T-cell (primary cell): ENCODE results near the gene KRT35. TPM values are rescaled to one million over a fixed set of nuclear protein-coding genes. Genes with fewer than 3 reads are reported as not detected.

ENCODE experiments used
- ATAC-seq, 4 experiments: fragments of 200-7000 bp in 3 of 4; fragments of 150-1000 bp in 1 of 4; cut with Tn5 transposase; replicated peaks in 1 of 4; 1 replicate in 3 of 4; 2 replicates in 1 of 4; pipeline ENCODE4 v1.10.0; 2021; ENCODE audit warnings: moderate library complexity in 3 of 4, mild to moderate bottlenecking in 2 of 4, moderate number of reproducible peaks in 1 of 4
- CTCF ChIA-PET, 2 donors: fragments of 300-600 bp; sonication (Branson Sonifier 250); formaldehyde crosslinking; loops; one replicate each; lab custom pipeline; 2022; ENCODE audit warnings: antibody characterized with exemption in 2 of 2; lab: Charles Lee
- POLR2A ChIA-PET, 2 donors: fragments of 300-600 bp; sonication (Branson Sonifier 250); formaldehyde crosslinking; loops; one replicate each; lab custom pipeline; 2022; ENCODE audit warnings: antibody characterized with exemption in 2 of 2; lab: Charles Lee
- DNase-seq, 35 experiments: peaks; one replicate each; pipeline versions ENCODE4 v3.0.0 to v3.0.0-alpha.2; 2013 to 2023
- H3K27ac ChIP-seq: one replicate; pipeline ENCODE4 v1.5.1; 2013; ENCODE audit warnings: low read length
- H3K27me3 ChIP-seq, 2 experiments: replicated peaks in 1 of 2; 1 replicate in 1 of 2; 2 replicates in 1 of 2; pipeline versions ENCODE4 v1.6.1 to v1.7.0; 2013; ENCODE audit warnings: low read length in 1 of 2, mixed read lengths in 1 of 2; ENCODE audit not compliant: control insufficient read depth in 2 of 2, insufficient read depth in 2 of 2; ENCODE audit errors: extremely low read depth in 1 of 2
- H3K36me3 ChIP-seq, 2 donors: 1 replicate in 1 of 2; 2 replicates in 1 of 2; pipeline versions ENCODE4 v1.6.1 to v1.7.0; 2013; ENCODE audit warnings: low read length in 1 of 2; ENCODE audit not compliant: control insufficient read depth in 2 of 2, insufficient read depth in 1 of 2; ENCODE audit errors: extremely low read depth in 1 of 2
- H3K4me1 ChIP-seq, 2 experiments: 1 replicate in 1 of 2; 2 replicates in 1 of 2; pipeline versions ENCODE4 v1.6.1 to v1.7.0; 2013; ENCODE audit warnings: low read length in 2 of 2, mixed read lengths in 1 of 2; ENCODE audit not compliant: insufficient read depth in 2 of 2, control insufficient read depth in 1 of 2; ENCODE audit errors: extremely low read depth in 1 of 2
- H3K4me3 ChIP-seq, 2 donors: 1 replicate in 1 of 2; 2 replicates in 1 of 2; pipeline versions ENCODE4 v1.5.1 to v1.7.0; 2013; ENCODE audit warnings: mild to moderate bottlenecking in 2 of 2, low read length in 1 of 2, moderate library complexity in 1 of 2; ENCODE audit not compliant: control insufficient read depth in 1 of 2; ENCODE audit errors: extremely low read depth in 1 of 2
- H3K9me3 ChIP-seq: 2 replicates; pipeline ENCODE4 v1.7.0; 2013
- H3K27ac Mint-ChIP-seq, 2 donors: one replicate each; pipeline ENCODE4 v1.8.0; 2020 to 2021; ENCODE audit warnings: mild to moderate bottlenecking in 2 of 2, mixed read lengths in 2 of 2
- H3K27me3 Mint-ChIP-seq, 2 donors: one replicate each; pipeline ENCODE4 v1.8.0; 2021 to 2022; ENCODE audit warnings: mixed read lengths in 2 of 2
- H3K36me3 Mint-ChIP-seq: one replicate; pipeline ENCODE4 v1.8.0; 2021; ENCODE audit warnings: mixed read lengths
- H3K4me1 Mint-ChIP-seq, 3 donors: one replicate each; pipeline ENCODE4 v1.8.0; 2020 to 2022; ENCODE audit warnings: mixed read lengths in 3 of 3, mild to moderate bottlenecking in 1 of 3
- H3K4me3 Mint-ChIP-seq, 3 donors: one replicate each; pipeline ENCODE4 v1.8.0; 2020 to 2022; ENCODE audit warnings: mild to moderate bottlenecking in 3 of 3, mixed read lengths in 3 of 3, moderate library complexity in 3 of 3
- H3K9me3 Mint-ChIP-seq, 3 donors: one replicate each; pipeline ENCODE4 v1.8.0; 2020 to 2022; ENCODE audit warnings: mixed read lengths in 3 of 3
- WGBS: methylation state at CpG from one replicate; pipeline ENCODE4 v1.1.5; 2013; ENCODE audit warnings: missing lambda C conversion rate; ENCODE audit not compliant: insufficient coverage; 5-methylcytosine and 5-hydroxymethylcytosine counted together
- total RNA-seq, 35 experiments: library from RNA in 6 of 35; stranded (reverse) in 6 of 35; fragments of 120-200 nt in 1 of 35; gene quantifications; one replicate each; pipeline versions ENCODE4 v1.2.1 to v1.2.4 and lab custom pipeline; 2013 to 2026

KRT35 gene
- total RNA-seq, 5 donors from 2014 or later (not counting 1 experiment from before 2014, with no cell fraction given): not detected

DNA sequence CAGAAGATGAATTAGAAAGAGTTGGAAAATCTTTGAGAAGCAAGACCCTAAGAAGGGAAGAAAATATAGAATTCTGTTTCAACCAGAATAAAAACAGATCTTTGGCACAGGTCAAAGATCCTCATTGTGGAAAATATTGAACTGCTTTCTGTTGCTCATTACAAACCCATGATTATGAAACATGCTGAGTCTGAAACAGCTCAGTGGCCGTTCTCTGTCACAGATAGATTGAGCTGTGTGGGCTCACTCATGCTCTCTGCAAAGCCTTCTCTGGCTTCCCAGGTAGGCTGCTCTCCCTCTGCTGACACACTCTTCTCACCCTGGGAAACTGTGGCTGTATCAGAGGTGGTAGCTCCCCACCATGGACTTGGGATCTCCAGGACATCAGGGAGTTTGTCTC lies 36.8 kb downstream of the KRT35 start:
- Histone ChIP-seq H3K27ac (no peak overlapping the region), H3K9me3 (no peaks in the 10 kb centered on the region), H3K36me3 (no peaks in the 10 kb centered on the region), H3K4me1 (no peaks in the 10 kb centered on the region), H3K27me3 (peaks cover 0 to 24% of the 10 kb centered on the region in 2 experiments), H3K4me3 (no peak overlapping the region)
- Mint-ChIP-seq H3K4me3 (no peak overlapping the region), H3K4me1 (peaks cover 0 to 2% (median 0%) of the 10 kb centered on the region in 3 donors), H3K9me3 (no peaks in the 10 kb centered on the region), H3K36me3 (no peaks in the 10 kb centered on the region), H3K27ac (no peak overlapping the region), H3K27me3 (peaks cover under 1 to 11% of the 10 kb centered on the region in 2 donors)
- CTCF ChIA-PET: interaction anchor here in 1 of 2 donors (0.5 kb wide), 1 partner anchor 236 kb away, joined by 7 read pairs; no protein-coding TSS in a partner anchor
- DNase-seq (no peak), ATAC-seq (no peak)
- 57% methylated on average over 1 of the region's 1 CpG for WGBS
- POLR2A ChIA-PET: no interaction called here

DNA sequence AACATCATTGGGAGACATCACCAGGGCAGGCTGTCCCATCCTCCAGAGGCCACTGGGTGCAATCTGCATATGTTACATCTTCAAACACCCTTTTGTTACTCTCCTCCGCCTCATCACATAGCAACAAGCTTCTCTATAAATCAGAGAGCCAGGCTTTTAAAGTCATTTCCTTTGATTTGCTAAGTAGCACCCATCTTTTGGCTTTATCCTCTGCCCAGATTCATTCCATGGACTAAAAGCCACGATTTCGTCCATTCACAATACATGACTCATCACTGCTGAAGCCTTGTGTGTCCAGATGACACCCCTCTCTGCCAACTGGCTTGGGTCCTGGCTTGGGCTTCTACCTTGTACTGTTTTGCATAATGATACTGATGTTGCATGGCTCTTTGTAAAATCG lies 38.2 kb downstream of the KRT35 start:
- POLR2A ChIA-PET: no interaction called here

DNA sequence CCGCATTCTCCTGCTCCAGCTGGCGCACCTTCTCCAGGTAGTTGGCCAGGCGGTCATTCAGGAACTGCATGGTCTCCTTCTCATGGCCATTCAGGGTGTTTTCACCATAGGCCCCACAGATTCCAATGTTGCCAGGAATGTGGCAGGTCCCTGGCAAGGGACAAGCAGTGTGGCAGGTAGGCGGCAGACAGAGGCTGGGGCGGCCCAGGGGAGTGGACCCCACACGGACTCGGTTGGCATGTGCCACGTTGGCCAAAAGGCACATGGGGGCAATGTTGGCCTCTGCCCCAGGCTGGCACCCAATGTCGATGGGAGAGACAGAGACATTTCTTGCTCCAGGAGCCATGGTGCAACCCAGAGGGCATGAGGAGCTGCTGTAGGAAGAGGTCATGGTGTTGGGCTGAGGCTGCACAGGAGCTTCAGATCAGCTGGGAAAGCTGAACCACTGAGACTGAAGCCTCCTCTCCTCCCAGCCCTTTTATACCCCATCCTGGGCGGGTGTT lies 40.4 kb downstream of the KRT35 start, which contains the start of gene KRT38:
KRT38 (minus strand) TSS at position 453 of the 503 bp plus-strand sequence; CDS start at position 391, 62 bp downstream.
- ChIA-PET POLR2A (no interaction called here), CTCF (no interaction called here)
- H3K4me3 Mint-ChIP-seq: no peak within 1 kb of the TSS
- H3K36me3 Mint-ChIP-seq: no peaks in the 10 kb centered on the region
- Histone ChIP-seq H3K4me3 (no peak within 1 kb of the TSS), H3K27me3 (peaks cover 0 to 24% of the 10 kb centered on the region in 2 experiments), H3K9me3 (no peaks in the 10 kb centered on the region), H3K4me1 (no peaks in the 10 kb centered on the region), H3K36me3 (no peaks in the 10 kb centered on the region), H3K27ac (no peak within 1 kb of the TSS)
- no peaks in the 10 kb centered on the region for H3K4me1 Mint-ChIP-seq
- no peaks in the 10 kb centered on the region for H3K9me3 Mint-ChIP-seq
- no peak for ATAC-seq
- peaks cover 0 to 11% of the 10 kb centered on the region in 2 donors for H3K27me3 Mint-ChIP-seq
- DNase-seq: no peak
- WGBS: 77% methylated on average over 9 of the region's 10 CpGs
- no peak within 1 kb of the TSS for H3K27ac Mint-ChIP-seq

More for the DNA sequence above, 38.2 kb downstream of the KRT35 start:
- H3K36me3 Mint-ChIP-seq: no peaks in the 10 kb centered on the region
- no peaks in the 10 kb centered on the region for H3K9me3 Mint-ChIP-seq
- peaks cover 0 to 11% of the 10 kb centered on the region in 2 donors for H3K27me3 Mint-ChIP-seq
- peaks cover 0 to 21% of the 10 kb centered on the region in 2 experiments for H3K27me3 ChIP-seq
- H3K4me3 ChIP-seq: no peak overlapping the region
- no peaks in the 10 kb centered on the region for H3K4me1 ChIP-seq
- H3K27ac ChIP-seq: no peak overlapping the region
- H3K4me3 Mint-ChIP-seq: no peak overlapping the region
- no peaks in the 10 kb centered on the region for H3K36me3 ChIP-seq
- no peak for DNase-seq
- H3K4me1 Mint-ChIP-seq: peaks cover 0 to 2% (median 0%) of the 10 kb centered on the region in 3 donors
- H3K9me3 ChIP-seq: no peaks in the 10 kb centered on the region
- ATAC-seq: no peak
- CTCF ChIA-PET: no interaction called here
- 81% methylated on average over 3 of the region's 4 CpGs for WGBS
- no peak overlapping the region for H3K27ac Mint-ChIP-seq

DNA sequence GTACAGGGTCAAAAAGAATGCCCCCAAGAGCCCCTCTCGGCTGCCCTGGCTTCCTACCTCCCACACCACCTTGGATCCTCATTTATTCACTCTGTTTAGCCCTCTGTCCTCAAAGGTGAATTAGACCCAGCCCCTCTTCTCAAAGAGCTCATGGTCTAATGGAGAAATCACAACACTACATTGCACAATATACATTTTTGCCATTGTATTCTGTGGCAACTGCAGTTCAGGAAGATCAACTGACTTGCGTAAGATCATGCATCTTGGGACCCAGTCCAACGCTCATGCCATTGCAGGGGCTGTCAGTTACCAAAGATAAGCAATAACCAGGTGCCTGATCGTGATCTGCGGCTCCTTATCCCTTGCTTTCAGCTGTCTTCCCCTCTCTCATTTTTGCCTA lies 41.6 kb downstream of the KRT35 start:
- no peak for ATAC-seq
- Mint-ChIP-seq H3K27me3 (peaks cover 0 to 11% of the 10 kb centered on the region in 2 donors), H3K4me1 (peaks cover 0 to 6% (median 3%) of the 10 kb centered on the region in 3 donors), H3K9me3 (no peaks in the 10 kb centered on the region), H3K36me3 (no peaks in the 10 kb centered on the region), H3K27ac (no peak overlapping the region), H3K4me3 (no peak overlapping the region)
- no peak overlapping the region for H3K4me3 ChIP-seq
- ChIA-PET POLR2A (no interaction called here), CTCF (no interaction called here)
- no peak overlapping the region for H3K27ac ChIP-seq
- WGBS: 88% methylated on average over 3 of the region's 5 CpGs
- H3K36me3 ChIP-seq: no peaks in the 10 kb centered on the region
- H3K27me3 ChIP-seq: peaks cover 0 to 24% of the 10 kb centered on the region in 2 experiments
- no peaks in the 10 kb centered on the region for H3K9me3 ChIP-seq
- no peaks in the 10 kb centered on the region for H3K4me1 ChIP-seq
- DNase-seq: no peak

- ATAC-seq (no peak), DNase-seq (no peak)
- Histone ChIP-seq H3K4me3 (no peak overlapping the region), H3K27ac (no peak overlapping the region), H3K36me3 (no peaks in the 10 kb centered on the region), H3K4me1 (no peaks in the 10 kb centered on the region), H3K27me3 (peaks cover 0 to 21% of the 10 kb centered on the region in 2 experiments), H3K9me3 (no peaks in the 10 kb centered on the region)
- Mint-ChIP-seq H3K4me3 (no peak overlapping the region), H3K9me3 (no peaks in the 10 kb centered on the region), H3K27me3 (peaks cover 0 to 8% of the 10 kb centered on the region in 2 donors), H3K27ac (no peak overlapping the region), H3K4me1 (peaks cover 0 to 7% (median 3%) of the 10 kb centered on the region in 3 donors), H3K36me3 (no peaks in the 10 kb centered on the region)
- CTCF ChIA-PET: no interaction called here
- POLR2A ChIA-PET: no interaction called here
- 85% methylated on average over 8 of the region's 9 CpGs for WGBS
Observed at GRCh38 chr17:41437769-41438168, 43.2 kb downstream of the KRT35 start.

- Histone ChIP-seq H3K36me3 (no peaks in the 10 kb centered on the region), H3K9me3 (no peaks in the 10 kb centered on the region), H3K4me3 (no peak overlapping the region), H3K27me3 (peaks cover 0 to 21% of the 10 kb centered on the region in 2 experiments), H3K4me1 (no peaks in the 10 kb centered on the region), H3K27ac (no peak overlapping the region)
- Mint-ChIP-seq H3K27ac (no peak overlapping the region), H3K4me3 (no peak overlapping the region), H3K27me3 (peaks cover 0 to 8% of the 10 kb centered on the region in 2 donors), H3K9me3 (no peaks in the 10 kb centered on the region), H3K4me1 (peaks cover 0 to 7% (median 3%) of the 10 kb centered on the region in 3 donors), H3K36me3 (no peaks in the 10 kb centered on the region)
- POLR2A ChIA-PET: no interaction called here
- 69% methylated on average over 7 of the region's 7 CpGs for WGBS
- DNase-seq (no peak), ATAC-seq (no peak)
- CTCF ChIA-PET: no interaction called here
Observed at GRCh38 chr17:41437254-41437653, 43.7 kb downstream of the KRT35 start.
